H9 (cell line): ENCODE data around the gene GDPD2. TPM values are rescaled to one million over a fixed set of nuclear protein-coding genes. Genes with fewer than 3 reads are reported as not detected.

Source experiments
- DNase-seq: peaks from one replicate; pipeline ENCODE4 v3.0.0-alpha.2; 2017
- H2AFZ ChIP-seq: one replicate; pipeline ENCODE4 v1.6.1; 2013; ENCODE audit warnings: mild to moderate bottlenecking, low read length, control low read depth, moderate library complexity
- H2AK5ac ChIP-seq: 2 replicates; pipeline ENCODE4 v1.6.1; 2013; ENCODE audit warnings: low read length, control low read depth, mixed read lengths; ENCODE audit not compliant: insufficient read length
- H2BK120ac ChIP-seq: one replicate; pipeline ENCODE4 v1.6.1; 2013; ENCODE audit warnings: low read depth, mild to moderate bottlenecking, low read length, control low read depth, inconsistent platforms; ENCODE audit not compliant: poor library complexity, severe bottlenecking
- H2BK12ac ChIP-seq: 2 replicates; pipeline ENCODE4 v1.6.1; 2013; ENCODE audit warnings: low read length, control low read depth, mixed read lengths, low read depth; ENCODE audit not compliant: insufficient read length
- H2BK15ac ChIP-seq: 2 replicates; pipeline ENCODE4 v1.6.1; 2013; ENCODE audit warnings: low read depth, low read length, control low read depth
- H2BK20ac ChIP-seq: one replicate; pipeline ENCODE4 v1.6.1; 2013; ENCODE audit warnings: low read depth, mild to moderate bottlenecking, low read length, control low read depth, inconsistent platforms; ENCODE audit not compliant: poor library complexity, severe bottlenecking
- H2BK5ac ChIP-seq: 2 replicates; pipeline ENCODE4 v1.6.1; 2013; ENCODE audit warnings: low read length, control low read depth, mixed read lengths; ENCODE audit not compliant: insufficient read length
- H3K14ac ChIP-seq: 2 replicates; pipeline ENCODE4 v1.6.1; 2013; ENCODE audit warnings: low read length, control low read depth; ENCODE audit not compliant: insufficient read depth
- H3K18ac ChIP-seq: 2 replicates; pipeline ENCODE4 v1.6.1; 2013; ENCODE audit warnings: low read depth, mild to moderate bottlenecking, mixed read lengths, low read length, control low read depth; ENCODE audit not compliant: insufficient read length
- H3K23ac ChIP-seq: 2 replicates; pipeline ENCODE4 v1.6.1; 2013; ENCODE audit warnings: low read length, control low read depth, mixed read lengths, low read depth; ENCODE audit not compliant: insufficient read length
- H3K23me2 ChIP-seq: 2 replicates; pipeline ENCODE4 v1.6.1; 2013; ENCODE audit warnings: low read depth, mild to moderate bottlenecking, mixed read lengths, low read length, control low read depth; ENCODE audit not compliant: insufficient read length, poor library complexity, severe bottlenecking
- H3K27ac ChIP-seq: 2 replicates; pipeline ENCODE4 v1.5.1; 2013; ENCODE audit warnings: low read length, control low read depth, mixed read lengths, low read depth; ENCODE audit not compliant: insufficient read length
- H3K27me3 ChIP-seq: 2 replicates; pipeline ENCODE4 v1.6.1; 2013; ENCODE audit warnings: low read length, control low read depth, inconsistent platforms; ENCODE audit not compliant: insufficient read depth
- H3K4ac ChIP-seq: 2 replicates; pipeline ENCODE4 v1.6.1; 2013; ENCODE audit warnings: low read depth, mild to moderate bottlenecking, control low read depth, inconsistent platforms, low read length, moderate library complexity
- H3K4me1 ChIP-seq: 2 replicates; pipeline ENCODE4 v1.6.1; 2013; ENCODE audit warnings: low read length, control low read depth, inconsistent platforms; ENCODE audit not compliant: insufficient read depth
- H3K4me2 ChIP-seq: 2 replicates; pipeline ENCODE4 v1.6.1; 2013; ENCODE audit warnings: low read length, control low read depth, mixed read lengths; ENCODE audit not compliant: insufficient read length, insufficient read depth
- H3K56ac ChIP-seq: 2 replicates; pipeline ENCODE4 v1.6.1; 2013; ENCODE audit warnings: low read depth, mild to moderate bottlenecking, mixed read lengths, low read length, control low read depth; ENCODE audit not compliant: insufficient read length
- H3K79me1 ChIP-seq: 2 replicates; pipeline ENCODE4 v1.6.1; 2013; ENCODE audit warnings: low read depth, mild to moderate bottlenecking, moderate library complexity, low read length, control low read depth, inconsistent platforms; ENCODE audit not compliant: insufficient read depth, poor library complexity, severe bottlenecking
- H3K79me2 ChIP-seq: 2 replicates; pipeline ENCODE4 v1.6.1; 2013; ENCODE audit warnings: low read length, control low read depth, inconsistent platforms; ENCODE audit not compliant: insufficient read depth
- H3K9ac ChIP-seq: 2 replicates; pipeline ENCODE4 v1.6.1; 2013; ENCODE audit warnings: low read length, control low read depth, mixed read lengths; ENCODE audit not compliant: insufficient read length; ENCODE audit errors: extremely low read depth
- H3K9me3 ChIP-seq: one replicate; pipeline ENCODE4 v1.6.1; 2013; ENCODE audit warnings: low read depth, low read length, inconsistent platforms; ENCODE audit not compliant: control insufficient read depth
- H3T11ph ChIP-seq: one replicate; pipeline ENCODE4 v1.6.1; 2013; ENCODE audit warnings: mild to moderate bottlenecking, low read length, control low read depth, inconsistent platforms
- H4K20me1 ChIP-seq: one replicate; pipeline ENCODE4 v1.6.1; 2013; ENCODE audit not compliant: control insufficient read depth, insufficient read length, insufficient read depth
- H4K5ac ChIP-seq: 2 replicates; pipeline ENCODE4 v1.6.1; 2013; ENCODE audit warnings: low read depth, mild to moderate bottlenecking, mixed read lengths, low read length, control low read depth; ENCODE audit not compliant: insufficient read length
- H4K8ac ChIP-seq: replicated peaks from 2 replicates; pipeline ENCODE4 v1.6.1; 2013; ENCODE audit warnings: low read length, control low read depth, mixed read lengths, low read depth; ENCODE audit not compliant: insufficient read length
- H4K91ac ChIP-seq: 2 replicates; pipeline ENCODE4 v1.6.1; 2013; ENCODE audit warnings: low read depth, mild to moderate bottlenecking, moderate library complexity, mixed read lengths, low read length, control low read depth; ENCODE audit not compliant: insufficient read length
- H3K27ac Mint-ChIP-seq, 3 experiments: 2 replicates in 2 of 3; 3 replicates in 1 of 3; pipeline ENCODE4 v1.8.0; 2020 to 2021; ENCODE audit warnings: mixed read lengths in 3 of 3, mild to moderate bottlenecking in 1 of 3, moderate library complexity in 1 of 3
- H3K27me3 Mint-ChIP-seq: 2 replicates; pipeline ENCODE4 v1.8.0; 2021; ENCODE audit warnings: low read depth, mild to moderate bottlenecking, moderate library complexity, mixed read lengths
- H3K36me3 Mint-ChIP-seq, 3 experiments: 2 replicates in 2 of 3; 3 replicates in 1 of 3; pipeline ENCODE4 v1.8.0; 2020 to 2021; ENCODE audit warnings: low read depth in 3 of 3, mixed read lengths in 3 of 3; ENCODE audit not compliant: insufficient read depth in 1 of 3
- H3K4me1 Mint-ChIP-seq, 2 experiments: 2 replicates each; pipeline ENCODE4 v1.8.0; 2020; ENCODE audit warnings: mixed read lengths in 2 of 2
- H3K4me3 Mint-ChIP-seq, 2 experiments: 2 replicates in 1 of 2; 3 replicates in 1 of 2; pipeline ENCODE4 v1.8.0; 2020 to 2021; ENCODE audit warnings: mild to moderate bottlenecking in 2 of 2, mixed read lengths in 2 of 2, moderate library complexity in 1 of 2
- H3K9me3 Mint-ChIP-seq, 2 experiments: 2 replicates in 1 of 2; 3 replicates in 1 of 2; pipeline ENCODE4 v1.8.0; 2020; ENCODE audit warnings: mild to moderate bottlenecking in 2 of 2, mixed read lengths in 2 of 2, moderate library complexity in 1 of 2
- CTCF ChIP-seq: fragments of 200-600 bp; sonication (generic); conservative IDR thresholded peaks from 3 replicates; pipeline ENCODE4 v1.8.0; 2021; ENCODE audit warnings: antibody characterized with exemption, mild to moderate bottlenecking
- WGBS: extraction: QIAGEN DNeasy Blood & Tissue Kit; methylation state at CpG from one replicate; pipeline ENCODE4 v1.1.7; 2013; ENCODE audit warnings: missing lambda C conversion rate, low lambda C conversion rate, mixed read lengths; ENCODE audit not compliant: insufficient read length; ENCODE audit errors: extremely low coverage; 5-methylcytosine and 5-hydroxymethylcytosine counted together
- total RNA-seq: library from RNA; stranded (reverse); gene quantifications from 2 replicates; pipeline ENCODE4 v1.2.1, GENCODE V29; 2021

Gene GDPD2
- total RNA-seq, 1 experiment from 2014 or later: 13.9 TPM

- Histone ChIP-seq H4K8ac (no peak overlapping the region), H3K4me1 (no peaks in the 10 kb centered on the region), H3K4ac (no peak overlapping the region), H3K27ac (no peak overlapping the region), H2AFZ (no peak overlapping the region), H3K56ac (no peak overlapping the region), H2BK20ac (no peak overlapping the region), H3T11ph (no peak overlapping the region), H2BK120ac (no peak overlapping the region), H4K5ac (no peak overlapping the region), H2BK5ac (no peak overlapping the region), H3K79me2 (no peaks in the 10 kb centered on the region), H3K9ac (no peak overlapping the region), H4K20me1 (no peaks in the 10 kb centered on the region), H2BK15ac (no peak overlapping the region), H3K23me2 (no peaks in the 10 kb centered on the region), H3K18ac (no peak overlapping the region), H2AK5ac (no peak overlapping the region), H3K79me1 (no peaks in the 10 kb centered on the region), H3K27me3 (no peaks in the 10 kb centered on the region), H3K9me3 (peaks cover 31% of the 10 kb centered on the region), H3K4me2 (no peak overlapping the region), H3K23ac (no peak overlapping the region), H2BK12ac (no peak overlapping the region), H3K14ac (no peak overlapping the region), H4K91ac (no peak overlapping the region)
- Mint-ChIP-seq H3K27me3 (no peaks in the 10 kb centered on the region), H3K4me3 (no peak overlapping the region), H3K9me3 (peaks cover 47 to 51% of the 10 kb centered on the region in 2 experiments), H3K4me1 (no peaks in the 10 kb centered on the region), H3K27ac (no peak overlapping the region), H3K36me3 (peaks cover 11 to 55% (median 26%) of the 10 kb centered on the region in 3 experiments)
- no CpG with 5 or more reads among the region's 2 CpGs for WGBS
- no peak for DNase-seq
- no peak for TF ChIP-seq CTCF
Measured at GRCh38 chrX:70410921-70411320, 12.2 kb upstream of the GDPD2 start.
